HL-60 (cell line): ENCODE data around the gene TRIM26.

Experiments used
- DNase-seq, 2 experiments: peaks; one replicate each; pipeline ENCODE4 v3.0.0-alpha.2; 2010 to 2020; ENCODE audit warnings: low read depth in 1 of 2, low spot score in 1 of 2
- H3K27ac ChIP-seq: fragments of 250-450 bp; sonication (Bioruptor Pico); replicated peaks from 2 replicates; pipeline ENCODE4 v1.5.1; 2020; ENCODE audit warnings: mild to moderate bottlenecking, moderate library complexity
- H3K27me3 ChIP-seq: fragments of 250-450 bp; sonication (Bioruptor Pico); 2 replicates; pipeline ENCODE4 v1.5.1; 2021; ENCODE audit warnings: mild to moderate bottlenecking, moderate library complexity; ENCODE audit not compliant: insufficient read depth, poor library complexity, severe bottlenecking
- H3K4me3 ChIP-seq: replicated peaks from 2 replicates; pipeline ENCODE4 v1.5.1; 2011; ENCODE audit warnings: mild to moderate bottlenecking, control low read depth, low read length; ENCODE audit not compliant: insufficient read depth
- GABPA ChIP-seq: IDR thresholded peaks from 2 replicates; pipeline ENCODE4 v1.6.1; 2012; ENCODE audit warnings: low read depth
- POLR2AphosphoS5 ChIP-seq: IDR thresholded peaks from 2 replicates; pipeline ENCODE4 v1.6.1; 2012; ENCODE audit warnings: low read depth
- SPI1 ChIP-seq: IDR thresholded peaks from 2 replicates; pipeline ENCODE4 v1.6.1; 2012; ENCODE audit warnings: low read depth, mild to moderate bottlenecking, borderline replicate concordance
- TF ChIP-seq, protein P1 (sequence below): IDR thresholded peaks from one replicate; pipeline ENCODE4 v1.5.1; 2011; ENCODE audit warnings: low read length, control low read depth, inconsistent platforms; ENCODE audit not compliant: insufficient read depth
- TF ChIP-seq, protein P2 (sequence below): IDR thresholded peaks from 2 replicates; pipeline ENCODE4 v1.6.1; 2012; ENCODE audit warnings: low read depth; ENCODE audit not compliant: insufficient replicate concordance

Gene TRIM26

DNA sequence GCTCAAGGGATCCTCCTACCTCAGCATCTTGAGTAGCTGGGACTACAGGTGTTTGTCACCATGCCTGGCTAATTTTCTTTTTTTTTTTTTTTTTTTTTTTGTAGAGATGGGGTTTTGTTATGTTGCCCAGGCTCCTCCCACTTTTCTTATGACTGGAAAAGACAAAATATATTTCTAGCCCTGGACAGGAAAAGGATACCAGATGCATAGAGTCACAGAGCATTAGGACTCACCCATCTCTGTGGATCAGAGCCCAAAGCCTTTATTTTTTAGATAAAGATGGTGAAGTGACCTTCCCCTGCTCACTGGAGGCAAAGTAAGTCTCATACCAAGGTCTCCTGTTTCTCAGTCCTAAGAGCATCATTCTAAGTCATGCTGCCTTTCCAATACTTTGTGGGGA lies 55.6 kb downstream of the TRIM26 start:
- DNase-seq, result no peak
- H3K4me3 ChIP-seq, result no peak overlapping the region
- no peak overlapping the region for H3K27ac ChIP-seq
- TF ChIP-seq, protein P1, sequence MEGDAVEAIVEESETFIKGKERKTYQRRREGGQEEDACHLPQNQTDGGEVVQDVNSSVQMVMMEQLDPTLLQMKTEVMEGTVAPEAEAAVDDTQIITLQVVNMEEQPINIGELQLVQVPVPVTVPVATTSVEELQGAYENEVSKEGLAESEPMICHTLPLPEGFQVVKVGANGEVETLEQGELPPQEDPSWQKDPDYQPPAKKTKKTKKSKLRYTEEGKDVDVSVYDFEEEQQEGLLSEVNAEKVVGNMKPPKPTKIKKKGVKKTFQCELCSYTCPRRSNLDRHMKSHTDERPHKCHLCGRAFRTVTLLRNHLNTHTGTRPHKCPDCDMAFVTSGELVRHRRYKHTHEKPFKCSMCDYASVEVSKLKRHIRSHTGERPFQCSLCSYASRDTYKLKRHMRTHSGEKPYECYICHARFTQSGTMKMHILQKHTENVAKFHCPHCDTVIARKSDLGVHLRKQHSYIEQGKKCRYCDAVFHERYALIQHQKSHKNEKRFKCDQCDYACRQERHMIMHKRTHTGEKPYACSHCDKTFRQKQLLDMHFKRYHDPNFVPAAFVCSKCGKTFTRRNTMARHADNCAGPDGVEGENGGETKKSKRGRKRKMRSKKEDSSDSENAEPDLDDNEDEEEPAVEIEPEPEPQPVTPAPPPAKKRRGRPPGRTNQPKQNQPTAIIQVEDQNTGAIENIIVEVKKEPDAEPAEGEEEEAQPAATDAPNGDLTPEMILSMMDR, result no peak
- TF ChIP-seq, protein P2, sequence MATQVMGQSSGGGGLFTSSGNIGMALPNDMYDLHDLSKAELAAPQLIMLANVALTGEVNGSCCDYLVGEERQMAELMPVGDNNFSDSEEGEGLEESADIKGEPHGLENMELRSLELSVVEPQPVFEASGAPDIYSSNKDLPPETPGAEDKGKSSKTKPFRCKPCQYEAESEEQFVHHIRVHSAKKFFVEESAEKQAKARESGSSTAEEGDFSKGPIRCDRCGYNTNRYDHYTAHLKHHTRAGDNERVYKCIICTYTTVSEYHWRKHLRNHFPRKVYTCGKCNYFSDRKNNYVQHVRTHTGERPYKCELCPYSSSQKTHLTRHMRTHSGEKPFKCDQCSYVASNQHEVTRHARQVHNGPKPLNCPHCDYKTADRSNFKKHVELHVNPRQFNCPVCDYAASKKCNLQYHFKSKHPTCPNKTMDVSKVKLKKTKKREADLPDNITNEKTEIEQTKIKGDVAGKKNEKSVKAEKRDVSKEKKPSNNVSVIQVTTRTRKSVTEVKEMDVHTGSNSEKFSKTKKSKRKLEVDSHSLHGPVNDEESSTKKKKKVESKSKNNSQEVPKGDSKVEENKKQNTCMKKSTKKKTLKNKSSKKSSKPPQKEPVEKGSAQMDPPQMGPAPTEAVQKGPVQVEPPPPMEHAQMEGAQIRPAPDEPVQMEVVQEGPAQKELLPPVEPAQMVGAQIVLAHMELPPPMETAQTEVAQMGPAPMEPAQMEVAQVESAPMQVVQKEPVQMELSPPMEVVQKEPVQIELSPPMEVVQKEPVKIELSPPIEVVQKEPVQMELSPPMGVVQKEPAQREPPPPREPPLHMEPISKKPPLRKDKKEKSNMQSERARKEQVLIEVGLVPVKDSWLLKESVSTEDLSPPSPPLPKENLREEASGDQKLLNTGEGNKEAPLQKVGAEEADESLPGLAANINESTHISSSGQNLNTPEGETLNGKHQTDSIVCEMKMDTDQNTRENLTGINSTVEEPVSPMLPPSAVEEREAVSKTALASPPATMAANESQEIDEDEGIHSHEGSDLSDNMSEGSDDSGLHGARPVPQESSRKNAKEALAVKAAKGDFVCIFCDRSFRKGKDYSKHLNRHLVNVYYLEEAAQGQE, result no peak
- TF ChIP-seq GABPA, result no peak
- H3K27me3 ChIP-seq, result no peaks in the 10 kb centered on the region

DNA sequence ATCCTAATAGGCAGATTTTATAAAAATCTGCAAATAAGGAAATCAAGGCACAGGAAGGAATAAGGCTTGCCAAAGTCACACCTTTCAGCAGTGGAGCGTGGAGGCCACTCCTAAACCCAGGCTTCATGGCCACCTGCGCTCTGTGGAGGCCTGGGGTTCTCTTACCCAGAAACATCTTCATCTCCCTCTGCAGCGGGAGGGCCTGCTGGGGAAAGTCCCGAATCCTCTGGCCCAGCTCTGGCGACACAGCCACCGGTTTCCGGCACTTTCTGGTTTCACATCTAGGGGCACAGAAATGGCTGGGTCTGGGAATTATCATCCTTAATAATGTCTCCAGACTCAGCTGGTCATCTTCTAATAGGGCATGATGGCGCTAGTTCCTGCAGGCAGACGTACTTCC lies 56.4 kb downstream of the TRIM26 start:
- H3K27ac ChIP-seq, result no peak overlapping the region
- DNase-seq, result no peak
- no peaks in the 10 kb centered on the region for H3K27me3 ChIP-seq
- TF ChIP-seq, protein P2, result no peak
- TF ChIP-seq, protein P1, result no peak
- no peak for TF ChIP-seq GABPA
- TF ChIP-seq SPI1, result no peak
- no peak for TF ChIP-seq POLR2AphosphoS5
- no peak overlapping the region for H3K4me3 ChIP-seq

DNA sequence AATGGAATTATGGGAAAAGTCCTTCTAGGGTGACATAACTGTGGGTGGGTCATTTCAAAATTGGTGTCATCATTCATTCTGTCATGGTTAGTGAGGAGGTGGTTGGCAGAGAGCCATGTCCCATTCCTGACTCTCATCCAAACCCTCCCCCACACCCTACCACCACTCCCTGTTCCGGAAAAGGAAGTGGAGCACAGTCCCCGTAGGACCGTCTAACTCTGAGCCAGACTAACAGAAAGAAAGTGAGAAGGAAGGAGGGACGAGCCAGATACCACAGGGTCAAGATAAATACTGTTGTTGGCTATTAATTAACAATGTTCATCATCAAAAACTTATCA lies 57.0 kb downstream of the TRIM26 start:
- H3K4me3 ChIP-seq, result no peak overlapping the region
- TF ChIP-seq, protein P1, result no peak
- peak; percentile 3; the same call in 1 of the 2 replicates for TF ChIP-seq SPI1
- no peak for TF ChIP-seq POLR2AphosphoS5
- no peak overlapping the region for H3K27ac ChIP-seq
- H3K27me3 ChIP-seq, result no peaks in the 10 kb centered on the region
- DNase-seq, result peak in 1 of 2 experiments; percentile 47

DNA sequence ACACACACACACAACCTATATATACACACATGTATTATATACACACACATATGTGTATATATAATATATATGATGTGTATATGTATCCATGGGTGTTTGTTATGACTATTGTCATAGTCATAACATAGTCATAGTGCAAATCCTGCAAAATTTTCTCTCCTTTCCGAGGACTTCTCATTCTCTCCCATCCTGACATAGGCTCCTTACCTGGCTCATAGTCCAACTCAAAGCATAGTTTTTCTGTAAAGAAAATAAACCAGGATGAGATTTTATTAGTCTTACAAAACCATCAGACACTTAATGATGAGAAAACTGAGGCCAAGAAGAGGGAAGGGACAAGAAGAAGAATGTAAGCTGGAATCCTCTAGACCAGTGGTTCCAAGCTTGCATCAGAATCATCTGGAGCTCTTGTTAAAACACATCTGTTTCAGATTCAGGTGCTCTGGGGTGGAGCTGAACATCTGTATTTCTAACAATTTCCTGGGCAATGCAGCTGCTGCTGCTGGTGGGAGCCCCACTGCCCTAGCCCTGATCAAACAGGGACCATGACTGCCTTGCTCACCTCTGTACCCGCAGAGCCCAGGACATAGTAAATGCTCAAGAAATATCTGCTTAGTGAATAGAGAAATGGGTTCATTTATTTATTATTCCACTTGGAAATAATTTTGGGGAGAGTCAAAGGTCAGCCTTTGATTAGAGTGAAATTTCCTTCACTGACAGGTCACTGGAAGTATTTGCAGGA lies 57.5 kb downstream of the TRIM26 start:
- DNase-seq, result no peak
- H3K27me3 ChIP-seq, result no peaks in the 10 kb centered on the region
- TF ChIP-seq SPI1 (no peak), POLR2AphosphoS5 (no peak), GABPA (no peak)
- TF ChIP-seq, protein P2, result no peak
- TF ChIP-seq, protein P1, result no peak
- H3K4me3 ChIP-seq, result no peak overlapping the region
- no peak overlapping the region for H3K27ac ChIP-seq
